Activated gamma-delta T cell treated with Interleukin-2 at 50 U/mL for 16 hours (primary cell): ENCODE measurements around the gene ANKFN1.

Source experiments
- DNase-seq: peaks from one replicate; pipeline ENCODE4 v3.0.0-alpha.2; 2020

ANKFN1 gene

DNA sequence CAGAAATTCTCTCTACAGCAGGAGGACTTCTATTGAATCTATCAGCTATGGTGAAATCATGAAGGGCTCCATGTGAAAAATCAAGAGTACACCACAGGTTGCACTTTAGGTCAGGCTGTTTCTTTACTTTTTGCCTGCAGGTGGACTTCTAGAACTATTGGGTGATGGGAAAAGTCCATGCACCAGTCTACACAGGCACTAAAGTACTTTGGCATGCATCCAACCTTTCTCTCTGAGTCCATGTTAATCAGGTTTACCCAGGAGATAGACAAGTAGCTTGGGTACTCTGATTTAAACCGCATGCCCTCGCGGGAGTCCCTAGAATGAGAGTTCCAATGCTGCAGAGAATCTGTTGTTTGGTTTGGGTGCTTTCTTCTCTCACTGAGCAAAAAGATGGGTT lies 9.1 kb upstream of the ANKFN1 start:
- no peak for DNase-seq

DNA sequence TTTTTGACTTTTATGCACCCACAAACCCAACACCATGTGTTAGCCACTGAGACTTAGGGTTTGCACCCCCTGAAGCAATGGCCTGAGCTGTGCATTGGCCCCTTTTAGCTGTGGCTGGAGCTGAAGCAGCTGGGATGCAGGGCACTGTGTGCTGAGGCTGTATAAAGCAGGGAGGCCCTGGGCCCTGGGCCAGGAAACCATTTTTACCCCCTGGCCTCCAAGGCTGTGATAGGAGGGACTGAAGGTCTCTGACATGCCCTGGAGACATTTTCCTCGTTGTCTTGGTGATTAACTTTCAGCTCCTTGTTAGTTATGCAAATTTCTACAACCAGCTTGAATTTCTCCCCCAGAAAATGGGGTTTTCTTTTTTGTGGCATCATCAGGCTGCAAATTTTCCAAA lies 6.7 kb upstream of the ANKFN1 start:
- no peak for DNase-seq

DNA sequence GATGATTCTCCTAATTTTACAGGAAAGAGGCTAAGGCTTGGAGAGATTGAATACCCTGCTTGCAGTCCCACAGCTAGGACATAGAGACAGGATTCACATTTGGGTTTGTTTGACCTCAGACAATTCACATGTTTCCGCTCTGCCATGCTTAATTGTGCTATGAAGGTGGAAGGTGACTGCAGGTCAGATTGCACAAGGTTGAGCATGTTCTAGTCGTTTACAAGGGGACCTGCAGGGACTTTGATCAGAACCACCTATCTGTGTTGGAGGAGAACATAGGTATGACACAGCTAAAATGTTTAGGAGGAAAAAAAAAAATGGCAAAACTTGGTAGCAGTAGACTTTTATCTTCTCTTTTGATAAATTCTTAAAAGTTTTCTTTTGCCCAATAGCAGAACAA lies 4.9 kb upstream of the ANKFN1 start:
- DNase-seq = no peak

DNA sequence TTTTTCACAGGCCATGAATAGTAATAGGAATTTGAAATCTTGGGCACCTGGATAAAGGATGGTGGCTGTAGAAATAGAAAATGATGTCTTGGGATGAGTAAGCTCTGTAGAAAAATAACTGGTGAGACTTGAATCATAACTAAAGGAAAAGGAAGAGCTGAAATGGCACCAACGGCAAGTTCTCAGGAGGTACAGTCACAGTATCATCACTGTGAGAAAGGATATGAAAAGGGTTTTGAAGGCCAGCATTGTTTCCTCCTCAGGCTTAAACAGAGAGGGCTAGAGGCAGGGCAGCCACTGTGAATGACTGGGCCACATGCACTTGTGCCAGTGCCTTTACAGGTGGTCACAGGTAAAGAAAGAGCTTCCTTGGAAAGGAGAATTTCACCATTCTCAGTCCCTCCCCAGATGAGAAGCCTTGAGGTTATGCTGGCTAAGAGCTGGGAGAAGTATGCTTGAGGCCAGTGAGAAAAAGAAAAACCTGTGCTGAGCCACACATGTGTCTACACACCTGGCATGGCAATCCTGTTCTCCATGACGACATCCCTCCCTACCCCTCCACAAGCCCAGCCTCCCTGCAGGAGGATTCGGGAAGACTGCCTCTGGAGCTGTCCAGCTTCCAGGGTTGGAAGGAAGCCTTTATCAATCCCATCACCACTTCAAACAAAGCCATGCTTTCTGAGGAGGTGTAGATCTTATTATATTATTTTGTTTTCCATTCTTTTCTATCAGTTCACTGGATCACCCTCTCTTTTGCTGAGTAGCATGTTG lies 3.8 kb upstream of the ANKFN1 start:
- DNase-seq = no peak

DNA sequence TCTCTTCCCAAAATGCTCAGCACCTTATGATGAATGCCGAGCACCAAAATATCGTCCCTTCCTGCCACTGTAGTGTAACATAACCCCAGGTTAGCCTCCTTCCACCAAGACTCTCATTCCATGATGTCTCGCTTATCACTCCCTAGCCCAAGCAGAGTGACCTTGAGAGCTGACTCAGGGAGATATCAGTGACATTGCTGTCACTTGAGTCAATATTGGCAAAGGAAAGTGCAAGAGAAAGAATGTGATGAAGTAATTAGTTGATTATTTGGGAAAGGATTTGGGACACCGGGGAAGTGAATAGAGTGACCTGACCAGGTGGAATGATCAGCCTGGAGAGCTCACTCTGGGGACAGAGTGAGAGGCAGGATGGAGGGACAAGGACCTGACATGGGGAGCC lies 2.6 kb upstream of the ANKFN1 start:
- no peak for DNase-seq

DNA sequence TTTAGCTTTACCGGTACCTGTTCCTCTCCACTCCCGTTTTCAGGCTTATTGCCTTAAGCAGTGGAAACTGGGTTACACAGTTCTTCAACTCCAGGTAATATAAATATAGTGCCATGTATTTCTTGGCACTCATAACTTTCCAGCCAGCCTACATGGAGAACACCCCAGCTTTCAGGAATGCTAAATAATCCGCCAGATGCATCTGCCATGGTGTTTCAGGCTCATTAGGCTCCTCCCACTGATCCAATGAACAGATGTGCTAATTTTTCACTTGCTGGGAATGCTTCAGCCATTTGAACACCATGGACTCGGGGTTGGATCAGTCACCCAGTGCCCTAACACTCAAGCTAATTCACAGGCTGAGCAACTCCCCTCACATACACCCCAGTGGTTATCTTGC lies 4.6 kb downstream of the ANKFN1 start:
- no peak for DNase-seq

DNA sequence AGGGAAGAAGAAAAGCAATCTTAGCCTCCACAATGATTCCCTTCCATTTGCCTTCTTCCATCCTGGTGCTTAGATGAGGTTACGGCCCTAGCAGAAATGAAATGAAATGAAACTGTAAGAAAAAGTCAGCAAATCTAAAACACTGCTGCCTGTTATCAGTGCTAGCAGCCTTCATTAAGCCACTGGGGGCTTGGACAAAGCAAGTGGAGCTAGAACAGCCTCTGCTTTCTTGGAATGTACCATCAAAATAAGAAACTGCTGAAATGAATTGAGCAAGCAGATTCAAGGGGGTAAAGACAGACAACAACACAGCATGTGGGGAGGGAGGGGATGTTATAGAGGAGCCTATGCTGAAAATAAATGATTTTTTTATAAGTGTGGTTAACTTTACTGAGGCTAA lies 5.1 kb downstream of the ANKFN1 start:
- DNase-seq = no peak

DNA sequence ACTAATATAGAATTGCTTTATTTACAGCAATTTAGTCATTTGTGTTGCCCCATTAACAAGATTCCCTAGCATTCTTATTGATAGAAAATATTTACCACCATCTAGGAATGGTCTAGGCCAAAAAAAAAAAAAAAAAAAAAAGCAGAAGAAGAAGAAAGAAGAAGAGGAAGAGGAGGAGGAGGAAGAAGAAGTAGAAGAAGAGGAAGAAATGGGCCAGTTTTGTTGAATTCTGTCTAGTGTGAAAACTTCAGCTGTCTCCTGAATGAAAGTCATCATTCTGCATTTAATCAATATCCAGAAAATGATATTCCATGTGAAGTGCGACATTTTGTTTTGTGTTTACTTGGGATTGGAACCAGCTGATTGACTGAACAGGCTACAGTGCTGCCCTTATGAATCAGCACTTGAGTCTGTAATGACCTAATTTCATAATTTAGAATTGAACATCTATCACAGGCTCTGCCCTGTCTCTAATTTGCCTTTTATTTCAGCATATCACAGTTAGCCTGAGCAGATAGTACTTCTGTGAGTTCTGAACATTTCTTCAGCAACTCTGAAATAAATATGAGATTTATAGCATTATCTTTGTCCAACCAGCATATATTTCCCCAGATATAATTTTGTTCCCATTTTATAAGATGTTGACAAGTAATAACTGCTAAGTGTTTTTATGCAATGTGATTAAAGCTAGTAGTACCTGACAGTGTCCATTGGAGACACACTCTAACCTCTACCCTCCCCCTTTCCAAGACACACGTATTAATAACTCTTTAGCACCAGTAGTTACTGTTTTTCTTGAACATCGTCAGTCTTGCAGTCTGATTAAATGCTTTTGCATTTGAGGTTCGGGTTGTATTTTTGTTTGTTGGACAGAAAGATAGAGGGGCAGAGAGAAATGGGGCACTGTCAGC lies 5.9 kb downstream of the ANKFN1 start:
- no peak for DNase-seq

DNA sequence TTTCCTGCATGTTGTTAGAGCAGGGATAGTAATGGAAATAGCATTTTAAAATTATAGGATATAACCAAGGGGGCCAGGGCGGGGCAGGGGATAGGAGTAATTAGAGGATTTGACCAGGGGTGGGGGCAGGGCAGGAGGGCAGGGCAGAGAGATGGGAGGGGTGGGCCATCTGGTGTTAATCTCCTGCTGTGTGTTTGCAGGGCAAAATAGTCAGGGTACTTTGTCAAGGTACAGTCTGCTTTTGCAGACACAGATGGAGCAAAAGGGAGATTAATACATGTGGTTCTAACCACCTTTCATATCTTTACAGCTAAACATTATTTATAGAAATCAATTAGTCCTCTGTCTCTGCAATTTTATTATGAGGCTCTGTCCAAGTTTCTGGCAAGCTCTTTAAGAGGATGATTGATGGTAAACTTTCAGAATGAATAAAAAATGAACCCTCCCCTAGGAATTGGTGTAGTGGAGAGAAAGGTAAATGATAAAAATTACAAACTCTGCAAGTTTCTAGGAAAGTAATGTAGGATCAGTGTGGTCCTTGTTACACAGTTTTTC lies 6.6 kb downstream of the ANKFN1 start:
- no peak for DNase-seq

DNA sequence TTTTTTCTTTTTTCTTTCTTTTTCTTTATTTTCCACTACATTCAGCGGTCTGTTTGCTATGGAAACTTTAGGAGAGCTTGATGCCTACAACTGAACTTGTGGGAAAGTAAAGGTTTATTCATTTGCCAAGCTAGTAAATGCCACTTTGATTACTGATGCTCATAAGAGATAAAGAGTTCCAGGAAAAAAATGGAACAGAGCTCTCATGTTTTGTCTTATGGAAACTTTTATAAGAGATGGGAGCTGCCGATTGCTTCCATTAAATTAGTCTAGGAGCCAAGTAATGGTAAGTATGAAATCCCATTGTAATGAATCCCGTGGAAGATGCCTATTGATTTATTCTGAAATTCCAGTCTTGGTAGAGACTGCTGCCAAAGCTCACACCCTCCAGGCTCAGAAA lies 7.1 kb downstream of the ANKFN1 start:
- DNase-seq = no peak

DNA sequence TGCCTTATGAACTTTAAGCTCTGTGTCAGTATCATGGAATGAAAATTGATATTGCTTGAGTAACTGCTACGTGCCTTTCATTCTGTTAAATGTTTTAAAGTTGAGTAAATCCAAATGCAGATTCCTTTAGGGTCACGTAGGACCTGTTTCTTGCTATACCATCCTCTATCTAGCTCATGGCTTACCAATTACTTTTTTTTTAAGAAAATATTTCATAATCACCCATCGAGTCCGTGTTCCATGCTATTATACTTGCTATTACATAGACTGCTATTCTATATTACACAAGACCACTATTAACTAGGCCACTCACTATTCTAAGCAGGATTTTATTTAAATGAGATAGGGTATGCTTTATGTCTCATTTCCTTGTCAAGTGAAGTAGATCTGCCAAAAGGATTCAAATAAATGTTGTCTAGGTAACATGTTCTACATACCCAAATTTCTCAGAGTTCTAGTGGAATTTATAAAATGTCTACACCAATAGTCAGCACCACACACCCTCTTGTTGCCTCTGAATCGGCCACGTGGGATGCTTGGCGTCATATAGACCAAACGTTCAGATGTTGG lies 11.9 kb downstream of the ANKFN1 start:
- no peak for DNase-seq

DNA sequence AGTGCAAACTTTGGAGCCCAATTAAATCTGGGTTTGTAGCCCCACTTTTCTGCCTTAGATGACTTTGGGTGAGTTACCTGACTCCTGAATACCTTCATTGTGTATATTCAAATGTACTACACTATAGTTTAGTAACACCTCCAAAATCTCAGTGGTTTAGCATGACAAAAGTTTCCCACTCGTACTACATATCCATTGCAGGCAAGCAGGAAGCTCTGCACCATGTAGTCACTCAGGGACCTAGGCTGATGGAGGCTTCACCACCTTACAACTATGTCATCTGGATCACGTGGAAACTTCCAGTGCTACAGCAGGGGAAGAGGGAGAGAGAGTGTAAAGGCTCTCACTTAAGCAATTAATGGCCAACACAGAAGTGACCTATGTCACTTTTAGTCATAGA lies 14.2 kb downstream of the ANKFN1 start:
- DNase-seq = no peak

DNA sequence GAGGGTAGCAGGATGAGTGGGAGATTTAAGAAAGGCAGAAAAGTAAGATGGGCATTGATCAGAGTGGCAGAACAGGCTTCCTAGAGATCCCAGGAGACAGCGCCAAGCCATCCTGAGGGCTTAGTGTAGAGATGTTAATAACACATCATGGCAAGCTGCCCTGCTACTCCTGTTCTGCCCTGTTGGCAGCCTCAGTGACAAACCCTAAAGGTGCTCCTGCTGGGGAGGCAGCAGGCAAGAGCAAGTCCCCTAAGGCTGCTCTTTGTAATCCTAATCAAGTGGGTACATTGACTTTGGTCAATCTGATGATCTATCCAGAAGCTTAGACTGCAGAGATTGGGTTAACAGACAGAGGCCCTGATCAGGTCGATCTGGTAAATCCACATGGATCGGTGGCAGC lies 16.3 kb downstream of the ANKFN1 start:
- DNase-seq = no peak

DNA sequence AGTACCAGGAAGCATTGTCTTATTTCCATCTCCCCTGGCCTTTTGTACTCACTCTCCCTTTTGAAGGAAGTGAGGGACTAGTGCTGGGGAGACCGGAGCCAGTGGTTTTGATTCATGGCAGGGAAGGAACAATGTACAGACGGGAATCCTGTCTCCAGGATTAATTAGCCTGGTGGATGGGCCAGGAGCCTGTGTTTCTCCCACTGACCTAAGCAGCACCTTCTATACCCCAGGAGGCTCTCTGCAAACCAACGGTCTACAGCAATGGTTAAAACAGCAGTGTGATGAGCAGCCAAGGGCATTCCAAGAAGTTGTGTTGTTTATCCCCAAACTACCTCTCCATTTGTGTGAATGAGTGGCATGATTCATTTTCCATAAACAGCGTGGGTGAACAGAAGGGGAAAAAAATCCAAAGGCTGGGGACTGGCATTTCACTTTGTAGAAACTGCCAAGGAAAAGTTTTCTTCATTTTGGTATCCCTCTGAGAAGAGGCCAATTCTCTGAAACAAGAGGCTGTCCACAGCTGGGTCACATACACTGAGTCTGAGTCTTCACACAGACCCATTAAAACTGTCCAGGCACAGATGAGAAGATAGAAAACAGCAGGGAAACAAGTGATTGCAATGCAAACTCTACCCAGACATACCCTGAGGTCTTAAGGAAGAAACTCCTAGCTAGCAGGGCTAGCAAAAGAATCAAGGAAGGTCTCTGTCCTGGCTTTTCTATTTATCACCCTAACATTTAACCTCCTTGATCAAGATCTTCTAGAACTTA lies 18.1 kb downstream of the ANKFN1 start:
- no peak for DNase-seq

DNA sequence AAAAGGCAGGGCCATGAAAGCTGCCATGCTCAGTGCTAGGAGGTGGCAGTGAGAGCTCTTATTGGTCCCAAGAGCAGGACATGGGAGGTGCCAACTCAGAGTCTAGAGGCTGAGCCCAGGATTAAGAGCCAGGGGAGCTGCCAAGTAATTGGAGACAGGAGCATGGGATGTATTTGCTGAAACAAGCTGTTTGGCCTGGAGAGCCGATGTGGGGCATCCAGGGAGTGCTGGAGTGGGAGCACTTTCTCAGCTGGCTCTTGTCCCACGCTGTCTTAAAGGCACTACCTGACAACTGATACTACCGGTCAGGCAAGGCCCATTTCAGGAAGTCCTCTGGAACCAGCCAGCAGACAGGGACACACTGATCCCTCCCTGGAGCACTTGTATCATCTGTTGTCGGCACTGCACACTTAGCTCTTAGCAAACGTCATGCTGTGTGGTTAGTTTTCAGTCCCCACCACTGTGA lies 19.3 kb downstream of the ANKFN1 start:
- no peak for DNase-seq

DNA sequence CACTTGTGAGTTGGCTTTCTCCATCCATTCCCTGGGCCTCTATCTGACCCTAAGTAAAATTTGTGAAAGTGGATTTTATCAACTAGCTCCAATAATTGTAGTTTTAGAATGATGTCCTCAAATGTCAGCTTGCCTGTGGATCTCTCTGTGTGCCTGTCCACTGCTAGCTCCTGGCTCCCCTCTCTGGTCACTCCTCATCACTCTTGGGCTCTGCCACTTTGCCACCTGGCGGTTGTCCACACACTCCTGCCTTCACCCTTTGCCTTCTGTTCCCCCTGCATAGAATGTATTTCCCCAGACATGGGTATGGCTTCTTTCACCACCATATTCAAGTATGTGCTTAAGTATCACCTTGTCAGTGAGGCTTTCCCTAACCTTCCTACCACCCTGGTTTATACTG lies 19.8 kb downstream of the ANKFN1 start:
- no peak for DNase-seq

DNA sequence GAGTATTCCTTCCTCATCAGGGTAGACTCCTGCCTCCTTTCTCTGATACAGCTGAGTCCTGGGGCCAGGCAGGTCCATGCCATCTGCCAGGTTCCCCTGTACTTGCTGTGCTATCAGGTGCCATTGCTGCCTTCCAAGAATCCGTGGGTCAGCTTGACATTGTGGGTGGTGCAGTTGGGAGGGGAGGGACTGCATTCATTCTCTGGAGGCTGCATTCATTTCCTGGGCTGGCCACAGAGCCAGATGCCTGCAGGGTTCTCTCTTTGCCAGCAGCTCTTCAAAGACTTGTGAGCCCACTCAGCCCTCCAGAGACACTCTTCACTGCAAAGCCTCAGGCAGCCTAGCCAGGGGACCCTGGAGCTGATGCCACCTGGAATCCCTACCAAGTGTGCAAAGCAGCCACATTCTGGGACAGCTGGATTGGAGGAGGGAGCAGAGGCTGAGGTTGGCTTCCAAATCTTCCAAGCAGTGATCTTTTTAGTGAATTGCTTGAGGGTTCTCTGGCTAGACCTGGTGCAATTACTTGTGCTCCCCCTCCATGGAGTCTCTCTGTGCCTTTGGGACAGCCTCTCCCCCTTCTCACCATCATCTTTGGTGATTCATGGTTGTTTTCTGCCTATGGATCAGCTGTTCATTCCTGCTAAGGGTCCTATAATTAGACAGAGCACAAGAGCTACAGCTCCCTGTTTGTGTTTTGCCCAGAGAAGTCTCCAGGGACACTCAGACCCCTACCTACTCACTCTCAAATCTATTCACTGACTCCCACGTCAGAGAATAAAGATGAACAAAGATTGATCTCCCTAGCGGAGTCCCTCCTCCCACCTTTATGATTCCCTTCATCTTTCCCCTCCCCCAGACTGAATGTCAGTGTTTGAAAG lies 20.9 kb downstream of the ANKFN1 start:
- no peak for DNase-seq

DNA sequence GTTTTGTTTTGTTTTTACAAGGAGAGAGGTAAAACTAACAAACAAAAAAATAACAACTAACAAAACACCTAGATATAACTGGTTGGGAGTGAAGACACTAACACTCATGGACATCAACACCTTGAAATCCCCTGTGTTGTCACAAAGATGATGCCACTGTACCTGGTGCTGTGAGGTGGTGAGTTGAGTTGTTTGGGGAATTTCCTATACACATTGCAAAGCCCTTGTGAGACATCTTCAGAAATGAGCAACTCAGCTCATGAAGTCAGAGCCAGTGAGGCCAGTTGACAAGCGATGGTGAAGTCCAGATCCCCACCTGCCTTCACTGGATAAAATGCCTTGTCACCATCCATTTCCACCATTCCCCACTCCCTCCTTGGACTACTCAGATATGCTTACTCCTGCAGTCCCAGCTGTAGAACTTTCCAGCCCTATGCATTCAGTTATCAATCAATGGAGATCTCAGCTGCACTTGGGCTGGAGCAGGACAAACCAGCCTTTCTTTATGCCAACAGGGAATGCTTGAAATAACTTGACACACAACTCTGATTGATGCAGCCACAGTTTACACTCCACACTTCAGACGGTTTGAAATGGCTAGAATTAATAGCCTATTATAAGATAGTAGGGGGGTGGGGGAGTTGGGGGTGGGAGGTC lies 22.2 kb downstream of the ANKFN1 start:
- DNase-seq = no peak

DNA sequence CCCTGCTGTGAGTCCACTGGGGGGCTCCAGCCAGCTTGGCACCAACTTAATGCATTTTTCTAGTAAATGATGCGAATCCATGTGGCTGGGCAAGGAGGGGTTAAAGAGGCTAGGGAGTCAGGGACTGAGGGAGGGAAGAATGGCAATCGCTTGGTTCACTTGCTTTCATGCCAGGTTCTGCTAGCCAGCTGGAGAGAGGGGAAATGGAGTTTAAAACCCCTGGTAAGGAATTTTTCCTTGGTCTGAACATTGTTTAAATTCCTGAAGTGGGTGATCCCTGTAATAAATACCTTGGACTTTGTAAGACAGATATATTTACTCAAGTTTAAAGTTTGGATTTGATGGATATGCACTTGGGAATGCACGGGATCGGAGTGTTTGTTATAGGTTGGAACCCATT lies 22.8 kb downstream of the ANKFN1 start:
- DNase-seq = no peak

DNA sequence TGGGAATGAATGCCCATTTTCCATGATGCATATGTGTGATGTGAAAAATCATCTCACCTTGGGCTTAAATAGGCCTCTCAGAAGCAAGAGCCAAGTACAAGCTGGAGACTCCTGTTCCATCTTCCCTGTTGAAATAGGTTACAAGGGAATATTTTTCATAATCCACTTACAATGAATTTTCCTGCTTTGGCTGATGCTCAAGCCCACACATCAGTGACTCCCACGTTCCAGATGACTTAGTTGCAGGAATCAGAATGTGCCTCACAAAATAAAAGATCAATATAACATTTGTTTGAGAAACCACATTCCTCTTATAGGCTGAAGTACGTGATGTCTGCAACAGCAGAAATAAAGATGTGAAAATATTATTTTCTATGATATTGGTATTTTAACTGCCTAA lies 24.1 kb downstream of the ANKFN1 start:
- DNase-seq = no peak

DNA sequence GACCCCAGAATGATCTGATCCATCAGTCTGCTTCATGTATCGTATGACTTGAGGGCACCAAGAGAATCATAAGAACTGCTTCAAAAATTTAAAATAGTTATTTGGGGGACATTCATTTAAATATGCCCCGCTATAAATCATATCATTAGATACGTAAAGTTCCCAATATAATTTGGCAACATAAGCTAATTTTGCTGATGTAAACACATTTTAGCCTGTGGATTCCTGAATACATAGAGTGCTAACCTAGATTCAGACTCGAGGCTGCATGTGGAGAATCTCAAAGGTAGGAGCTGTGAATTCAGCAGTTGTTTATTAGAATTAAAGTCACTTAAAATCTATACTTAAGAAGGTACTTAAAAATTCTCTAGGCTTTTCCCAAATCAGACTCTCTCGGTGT lies 24.9 kb downstream of the ANKFN1 start:
- no peak for DNase-seq
